Keratinocyte (primary cell): ENCODE results near the gene TERT. TPM values are rescaled to one million over a fixed set of nuclear protein-coding genes. Genes with fewer than 3 reads are reported as not detected.

Experiments
- DNase-seq: peaks from one replicate; pipeline ENCODE4 v3.0.0-alpha.2; 2011; ENCODE audit warnings: low read depth, missing footprints, low spot score
- FAIRE-seq: peaks from 2 replicates; lab custom pipeline; 2011; peaks lifted over from hg19 to GRCh38; lab: Jason Lieb, UNC
- H2AFZ ChIP-seq: 2 replicates; pipeline ENCODE4 v1.6.0; 2012; ENCODE audit warnings: low read length, control low read depth, inconsistent platforms; ENCODE audit not compliant: control insufficient read depth
- H3K27ac ChIP-seq: 2 replicates; pipeline ENCODE4 v1.5.1; 2011; ENCODE audit warnings: low read length; ENCODE audit not compliant: control insufficient read depth, insufficient read depth
- H3K27me3 ChIP-seq: 3 replicates; pipeline ENCODE4 v1.6.0; 2011; ENCODE audit warnings: low read length; ENCODE audit not compliant: control insufficient read depth, insufficient read depth; ENCODE audit errors: extremely low read depth
- H3K36me3 ChIP-seq, 2 experiments: 2 replicates in 1 of 2; 3 replicates in 1 of 2; pipeline ENCODE4 v1.5.1; 2011; ENCODE audit warnings: low read length in 2 of 2, mild to moderate bottlenecking in 1 of 2; ENCODE audit not compliant: control insufficient read depth in 2 of 2, insufficient read depth in 2 of 2; ENCODE audit errors: extremely low read depth in 1 of 2
- H3K4me1 ChIP-seq: 3 replicates; pipeline ENCODE4 v1.5.1; 2011; ENCODE audit warnings: low read length; ENCODE audit not compliant: control insufficient read depth, insufficient read depth; ENCODE audit errors: extremely low read depth
- H3K4me2 ChIP-seq: 3 replicates; pipeline ENCODE4 v1.6.0; 2011; ENCODE audit warnings: low read depth, low read length; ENCODE audit not compliant: control insufficient read depth, insufficient read depth; ENCODE audit errors: extremely low read depth
- H3K4me3 ChIP-seq, 3 experiments: fragments of 200-600 bp in 1 of 3; sonication (generic) in 1 of 3; 2 replicates in 2 of 3; 3 replicates in 1 of 3; pipeline ENCODE4 v1.5.1; 2011 to 2016; ENCODE audit warnings: low read length in 3 of 3, mild to moderate bottlenecking in 3 of 3, control low read depth in 2 of 3, inconsistent platforms in 1 of 3, low read depth in 1 of 3, mixed read lengths in 1 of 3, mixed run types in 1 of 3, moderate library complexity in 1 of 3; ENCODE audit not compliant: control insufficient read depth in 2 of 3, insufficient read depth in 2 of 3; ENCODE audit errors: extremely low read depth in 1 of 3
- H3K79me2 ChIP-seq: 2 replicates; pipeline ENCODE4 v1.6.0; 2012; ENCODE audit warnings: low read length; ENCODE audit not compliant: control insufficient read depth, insufficient read depth
- H3K9ac ChIP-seq: 3 replicates; pipeline ENCODE4 v1.6.0; 2011; ENCODE audit warnings: low read length; ENCODE audit not compliant: control insufficient read depth, insufficient read depth; ENCODE audit errors: extremely low read depth
- H3K9me1 ChIP-seq: 3 replicates; pipeline ENCODE4 v1.6.0; 2011; ENCODE audit warnings: low read length; ENCODE audit not compliant: control insufficient read depth, insufficient read depth; ENCODE audit errors: extremely low read depth
- H3K9me3 ChIP-seq: 2 replicates; pipeline ENCODE4 v1.5.1; 2012; ENCODE audit warnings: low read depth, low read length; ENCODE audit not compliant: control insufficient read depth
- H4K20me1 ChIP-seq: 3 replicates; pipeline ENCODE4 v1.6.0; 2011; ENCODE audit warnings: low read length; ENCODE audit not compliant: control insufficient read depth, insufficient read depth; ENCODE audit errors: extremely low read depth
- CTCF ChIP-seq, 3 experiments: IDR thresholded peaks in 1 of 3; conservative IDR thresholded peaks in 1 of 3; optimal IDR thresholded peaks in 1 of 3; 2 replicates in 2 of 3; 3 replicates in 1 of 3; pipeline versions ENCODE3 to v1.5.1; 2011; ENCODE audit warnings: low read length in 3 of 3, mild to moderate bottlenecking in 3 of 3, moderate library complexity in 2 of 3, control low read depth in 1 of 3, inconsistent platforms in 1 of 3; ENCODE audit not compliant: insufficient read depth in 2 of 3; ENCODE audit errors: extremely low read depth in 1 of 3
- EZH2 ChIP-seq: IDR thresholded peaks from one replicate; pipeline ENCODE4 v1.6.1; 2012; ENCODE audit warnings: inconsistent platforms, mild to moderate bottlenecking, low read length, moderate library complexity
- dilution Hi-C: fragments of 300-500 bp; cut with MboI; formaldehyde crosslinking; loops from one replicate; pipeline ENCODE4 v1.7.0; 2020; ENCODE audit warnings: low sequenced_read_pairs; ENCODE audit not compliant: extremely low pct_ligation_motif_present
- polyA plus RNA-seq, 5 experiments: library from polyadenylated mRNA; depleted of rRNA in 3 of 5; stranded (reverse) in 3 of 5; stranded (forward) in 1 of 5; unstranded in 1 of 5; fragments of >200 nt; gene quantifications; 1 replicate in 1 of 5; 2 replicates in 3 of 5; 3 replicates in 1 of 5; pipeline versions ENCODE4 v1.2.1 to v1.2.3, GENCODE V29; 2011 to 2012; ENCODE audit warnings: missing spikeins in 2 of 5, low read depth in 1 of 5, low replicate concordance in 1 of 5

Gene TERT
- polyA plus RNA-seq, 1 donor (not counting 4 experiments of a cell fraction or from before 2014, with no cell fraction given): not detected

- DNase-seq (no peak), FAIRE-seq (no peak)
- Histone ChIP-seq H4K20me1 (no peaks in the 10 kb centered on the region), H3K27me3 (no peaks in the 10 kb centered on the region), H3K4me1 (peaks cover 19% of the 10 kb centered on the region), H3K9me3 (peaks cover 7% of the 10 kb centered on the region), H3K4me2 (peak overlapping the region; percentile 88), H3K9me1 (no peaks in the 10 kb centered on the region), H2AFZ (no peak overlapping the region), H3K27ac (no peak overlapping the region), H3K4me3 (no peak overlapping the region), H3K9ac (peak overlapping the region; percentile 42), H3K79me2 (no peaks in the 10 kb centered on the region), H3K36me3 (peaks cover 10 to 17% of the 10 kb centered on the region in 2 experiments)
- TF ChIP-seq CTCF (optimal IDR thresholded peaks at IDR 0.05 in 1 of 3, IDR thresholded peaks at IDR 0.05 in 1 of 3, conservative IDR thresholded peaks at IDR 0.05 in 1 of 3; ENCODE audit: extremely low read depth in 1 of 3, insufficient read depth in 2 of 3, low read length in 3 of 3) (no peak), EZH2 (no peak)
- dilution Hi-C loops: no loop called here
These were observed 20.3 kb upstream of the TERT start for GRCh38 chr5:1315018-1315708.

DNA sequence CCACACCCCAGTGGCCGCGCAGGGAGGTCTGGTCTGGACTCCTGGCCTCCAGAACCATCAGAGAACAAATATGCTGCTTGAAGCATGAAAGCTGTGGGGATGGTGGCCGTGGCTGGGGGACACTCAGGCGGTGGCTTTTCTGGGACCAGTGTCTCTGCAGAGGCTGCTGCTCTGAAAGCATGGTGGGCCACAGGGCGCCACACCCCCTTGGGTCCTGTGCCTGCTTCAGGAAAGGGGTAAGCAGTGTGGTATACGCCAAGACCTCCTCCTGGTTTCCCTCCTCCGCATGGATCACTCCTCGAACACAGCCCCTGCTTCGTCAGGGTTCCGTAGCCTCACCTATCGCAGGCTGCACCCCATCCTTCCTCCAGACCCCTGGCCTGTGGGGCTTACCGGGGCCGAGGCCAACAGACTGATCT, 19.7 kb upstream of the TERT start:
- DNase-seq: no peak

More for the DNA sequence above, 19.7 kb upstream of the TERT start:
- no peak overlapping the region for H3K4me2 ChIP-seq
- no peak overlapping the region for H2AFZ ChIP-seq
- no peaks in the 10 kb centered on the region for H3K79me2 ChIP-seq
- dilution Hi-C loops: no loop called here
- H3K36me3 ChIP-seq: peaks cover 7 to 13% of the 10 kb centered on the region in 2 experiments
- FAIRE-seq: no peak
- no peak overlapping the region for H3K9ac ChIP-seq
- H3K27ac ChIP-seq: no peak overlapping the region
- H4K20me1 ChIP-seq: no peaks in the 10 kb centered on the region
- peaks cover 19% of the 10 kb centered on the region for H3K4me1 ChIP-seq
- peaks cover 8% of the 10 kb centered on the region for H3K9me3 ChIP-seq
- no peaks in the 10 kb centered on the region for H3K27me3 ChIP-seq
- no peaks in the 10 kb centered on the region for H3K9me1 ChIP-seq
- TF ChIP-seq EZH2 (no peak), CTCF (optimal IDR thresholded peaks at IDR 0.05 in 1 of 3, IDR thresholded peaks at IDR 0.05 in 1 of 3, conservative IDR thresholded peaks at IDR 0.05 in 1 of 3; ENCODE audit: extremely low read depth in 1 of 3, insufficient read depth in 2 of 3, low read length in 3 of 3) (no peak)
- no peak overlapping the region for H3K4me3 ChIP-seq
